ENCODE results near the gene CYP4F12.

DNA sequence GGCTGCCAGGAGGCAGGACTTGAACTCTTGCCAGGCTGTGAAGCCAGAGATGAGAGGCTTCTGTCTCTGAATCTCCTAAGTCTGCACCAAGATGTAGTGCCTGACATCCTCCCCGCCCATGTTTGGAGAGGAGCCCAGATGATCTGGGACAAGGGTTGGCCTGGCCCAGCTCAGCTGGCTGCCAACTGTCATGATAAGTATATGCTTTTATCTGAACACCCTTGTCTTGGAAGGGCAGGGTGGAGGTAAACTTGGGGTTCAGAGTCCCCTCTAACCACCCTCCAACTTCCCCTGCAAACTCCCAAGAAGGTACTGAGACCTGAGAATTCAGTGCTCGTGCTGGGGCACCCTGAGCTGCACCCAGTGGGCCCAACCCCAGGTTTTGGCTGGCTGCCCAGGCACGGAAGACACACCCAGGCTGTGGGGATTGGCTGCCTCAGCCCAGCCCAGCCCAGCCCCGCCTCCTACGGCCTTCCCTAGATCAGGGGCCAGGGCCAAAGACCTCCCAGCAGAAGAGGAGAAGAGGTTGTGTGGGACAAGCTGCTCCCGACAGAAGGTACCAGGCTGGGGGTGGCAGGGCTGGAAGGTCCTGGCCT lies at the start of gene CYP4F12:
- TF ChIP-seq, protein P1, sequence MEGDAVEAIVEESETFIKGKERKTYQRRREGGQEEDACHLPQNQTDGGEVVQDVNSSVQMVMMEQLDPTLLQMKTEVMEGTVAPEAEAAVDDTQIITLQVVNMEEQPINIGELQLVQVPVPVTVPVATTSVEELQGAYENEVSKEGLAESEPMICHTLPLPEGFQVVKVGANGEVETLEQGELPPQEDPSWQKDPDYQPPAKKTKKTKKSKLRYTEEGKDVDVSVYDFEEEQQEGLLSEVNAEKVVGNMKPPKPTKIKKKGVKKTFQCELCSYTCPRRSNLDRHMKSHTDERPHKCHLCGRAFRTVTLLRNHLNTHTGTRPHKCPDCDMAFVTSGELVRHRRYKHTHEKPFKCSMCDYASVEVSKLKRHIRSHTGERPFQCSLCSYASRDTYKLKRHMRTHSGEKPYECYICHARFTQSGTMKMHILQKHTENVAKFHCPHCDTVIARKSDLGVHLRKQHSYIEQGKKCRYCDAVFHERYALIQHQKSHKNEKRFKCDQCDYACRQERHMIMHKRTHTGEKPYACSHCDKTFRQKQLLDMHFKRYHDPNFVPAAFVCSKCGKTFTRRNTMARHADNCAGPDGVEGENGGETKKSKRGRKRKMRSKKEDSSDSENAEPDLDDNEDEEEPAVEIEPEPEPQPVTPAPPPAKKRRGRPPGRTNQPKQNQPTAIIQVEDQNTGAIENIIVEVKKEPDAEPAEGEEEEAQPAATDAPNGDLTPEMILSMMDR (IDR thresholded peaks at IDR 0.05): no peak
- TF ChIP-seq MAFK (IDR thresholded peaks at IDR 0.05; ENCODE audit: partially characterized antibody): no peak
